OCI-M2 (cell line): ENCODE measurements around the gene TMED6.
"Not testable (repeated sequence)": the region's sequence is repeated elsewhere in the genome, so short reads cannot be mapped to it uniquely, and the experiment has no call there.

Experiments
- DNase-seq: peaks from one replicate; lab custom pipeline; 2025; ENCODE audit not compliant: unreplicated experiment; lab: John Stamatoyannopoulos, UW

Gene TMED6

GRCh38 chr16:69306031-69306430 lies 45.6 kb downstream of the TMED6 start:
- DNase-seq = no peak

GRCh38 chr16:69302301-69302700 lies 49.3 kb downstream of the TMED6 start:
- DNase-seq = no peak

DNA sequence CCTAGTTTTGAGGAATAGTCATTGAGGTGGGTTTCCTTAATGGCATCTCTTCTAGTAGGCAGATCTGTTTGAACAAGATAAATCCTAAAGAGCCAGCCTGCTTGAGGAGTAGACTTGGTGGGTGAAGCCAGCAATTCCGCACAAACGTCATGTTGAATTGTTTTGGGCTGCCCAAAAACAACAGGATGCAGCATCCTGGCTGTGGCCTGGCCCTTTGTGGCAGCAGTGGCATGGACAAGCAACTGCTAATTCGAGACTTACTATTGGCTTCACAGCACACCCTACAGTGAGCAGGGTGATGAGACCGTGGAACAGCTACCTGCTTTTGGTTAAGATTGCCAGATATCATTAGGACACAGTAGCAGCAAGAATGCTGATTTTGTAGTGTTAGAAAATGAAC lies 49.7 kb downstream of the TMED6 start:
- no peak for DNase-seq

DNA sequence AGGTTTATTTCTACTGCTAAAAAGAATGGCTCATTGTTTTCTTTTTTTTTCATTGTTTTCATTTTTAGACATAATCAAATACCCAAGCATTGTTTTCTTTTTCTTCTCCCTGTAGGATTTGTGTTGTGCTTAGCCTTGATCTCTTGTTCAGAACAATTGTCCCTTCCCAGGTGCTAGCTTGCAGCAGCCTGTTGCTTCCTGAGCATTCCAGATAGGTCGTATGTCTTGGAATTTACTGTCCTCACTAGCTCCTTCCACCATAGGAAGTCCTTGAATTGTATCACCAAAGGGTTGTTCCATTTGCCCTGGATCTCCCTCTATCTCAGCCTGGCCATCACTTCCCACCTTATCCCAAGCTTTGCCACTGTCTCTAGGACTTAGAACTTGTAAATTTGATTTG lies 50.4 kb downstream of the TMED6 start:
- no peak for DNase-seq

GRCh38 chr16:69298261-69298660 lies 53.3 kb downstream of the TMED6 start:
- DNase-seq = no peak

DNA sequence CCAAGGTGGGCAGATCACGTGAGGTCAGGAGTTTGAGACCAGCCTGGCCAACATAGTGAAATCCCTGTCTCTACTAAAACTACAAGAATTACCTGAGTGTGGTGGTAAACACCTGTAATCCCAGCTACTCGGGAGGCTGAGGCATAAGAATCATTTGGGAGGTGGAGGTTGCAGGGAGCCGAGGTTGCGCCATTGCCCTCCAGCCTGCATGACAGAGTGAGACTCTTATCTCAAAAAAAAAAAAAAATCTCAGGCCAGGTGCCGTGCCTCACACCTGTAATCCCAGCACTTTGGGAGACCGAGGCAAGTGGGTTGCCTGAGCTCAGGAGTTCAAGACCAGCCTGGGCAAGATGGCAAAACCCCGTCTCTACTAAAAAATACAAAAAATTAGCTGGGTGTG lies 54.8 kb downstream of the TMED6 start:
- not testable (repeated sequence) for DNase-seq

GRCh38 chr16:69294051-69294450 lies 57.5 kb downstream of the TMED6 start:
- no peak for DNase-seq

DNA sequence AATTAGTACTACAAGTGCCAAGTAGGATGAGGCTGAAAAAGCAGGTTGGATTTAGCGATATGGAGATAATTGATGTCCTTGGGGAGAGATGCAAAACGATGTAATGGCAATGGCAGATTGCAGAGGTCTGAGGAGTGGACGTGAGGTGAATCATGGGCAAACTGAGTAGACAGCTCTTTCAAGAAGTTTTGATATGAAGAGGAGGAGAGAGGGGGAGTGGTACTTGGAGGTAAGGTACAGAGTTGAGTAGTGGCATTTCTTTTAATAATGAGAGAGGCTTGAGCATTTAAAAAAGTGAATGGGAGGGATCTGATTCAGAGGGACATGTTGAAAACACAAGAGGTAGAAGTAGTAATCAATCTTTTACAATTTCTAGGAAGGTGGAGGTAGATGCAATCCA lies 58.2 kb downstream of the TMED6 start:
- no peak for DNase-seq
